HepG2 (cell line): ENCODE results near the gene LRRC45. TPM values are rescaled to one million over a fixed set of nuclear protein-coding genes. Genes with fewer than 3 reads are reported as not detected.
A peak's percentile ranks its signal among the peaks of the same experiment; 100 is the strongest.

Experiments
- CBFB ChIP-seq: sonication (generic); formaldehyde crosslinking; IDR thresholded peaks from 2 replicates; pipeline ENCODE4 v1.4.0; 2020; ENCODE audit warnings: missing genetic modification reagents
- HES4 ChIP-seq: sonication (generic); formaldehyde crosslinking; IDR thresholded peaks from 2 replicates; pipeline ENCODE4 v1.9.0; 2021; ENCODE audit warnings: mild to moderate bottlenecking, missing genetic modification reagents, borderline replicate concordance
- HMGA1 ChIP-seq: sonication (generic); formaldehyde crosslinking; conservative IDR thresholded peaks from 2 replicates; pipeline ENCODE4 v1.4.0; 2020; ENCODE audit warnings: missing genetic modification reagents
- HNRNPL ChIP-seq: fragments of 200-400 bp; formaldehyde crosslinking; IDR thresholded peaks from 2 replicates; pipeline ENCODE4 v1.6.1; 2017; ENCODE audit warnings: mild to moderate bottlenecking, low read depth, low read length
- HOXD1 ChIP-seq: sonication (generic); formaldehyde crosslinking; IDR thresholded peaks from 2 replicates; pipeline ENCODE4 v1.5.0; 2020; ENCODE audit warnings: missing genetic modification reagents
- IRF2 ChIP-seq: IDR thresholded peaks from 2 replicates; pipeline ENCODE4 v1.6.1; 2018; ENCODE audit warnings: missing genetic modification reagents, missing compliant biosample characterization
- NR2F1 ChIP-seq, 2 experiments: fragments of 450-650 bp in 1 of 2; formaldehyde crosslinking in 1 of 2; IDR thresholded peaks; 2 replicates each; pipeline versions ENCODE4 v1.5.0 to v1.6.1; 2016 to 2020; ENCODE audit warnings: mild to moderate bottlenecking in 1 of 2, missing compliant biosample characterization in 1 of 2, missing genetic modification reagents in 1 of 2, moderate library complexity in 1 of 2
- SP2 ChIP-seq: sonication (generic); formaldehyde crosslinking; IDR thresholded peaks from 2 replicates; pipeline ENCODE4 v1.5.1; 2020; ENCODE audit warnings: mild to moderate bottlenecking, missing genetic modification reagents
- TAF1 ChIP-seq: sonication (generic); formaldehyde crosslinking; IDR thresholded peaks from 2 replicates; pipeline ENCODE4 v1.4.0; 2020; ENCODE audit warnings: missing genetic modification reagents
- ZBTB8A ChIP-seq: sonication (generic); formaldehyde crosslinking; IDR thresholded peaks from 2 replicates; pipeline ENCODE4 v1.4.0; 2020; ENCODE audit warnings: mild to moderate bottlenecking, low read depth, missing genetic modification reagents, borderline replicate concordance
- ZFX ChIP-seq: sonication (generic); formaldehyde crosslinking; IDR thresholded peaks from 2 replicates; pipeline ENCODE4 v1.4.0; 2020; ENCODE audit warnings: mild to moderate bottlenecking, low read depth, missing genetic modification reagents, moderate library complexity
- ZMYM2 ChIP-seq: sonication (generic); formaldehyde crosslinking; IDR thresholded peaks from 2 replicates; pipeline ENCODE4 v1.8.0; 2022; ENCODE audit warnings: mild to moderate bottlenecking, missing genetic modification reagents
- ZNF225 ChIP-seq: sonication (generic); formaldehyde crosslinking; IDR thresholded peaks from 2 replicates; pipeline ENCODE4 v1.4.0; 2020; ENCODE audit warnings: mild to moderate bottlenecking, missing genetic modification reagents
- ZNF317 ChIP-seq: sonication (generic); formaldehyde crosslinking; IDR thresholded peaks from 2 replicates; pipeline ENCODE4 v1.5.0; 2020; ENCODE audit warnings: mild to moderate bottlenecking, missing genetic modification reagents
- ZNF451 ChIP-seq: sonication (generic); formaldehyde crosslinking; IDR thresholded peaks from 2 replicates; pipeline ENCODE4 v1.5.0; 2020; ENCODE audit warnings: mild to moderate bottlenecking, missing genetic modification reagents
- ZNF510 ChIP-seq: sonication (generic); formaldehyde crosslinking; IDR thresholded peaks from 2 replicates; pipeline ENCODE4 v1.4.0; 2020; ENCODE audit warnings: low read depth, mild to moderate bottlenecking, missing genetic modification reagents
- ZNF562 ChIP-seq: sonication (generic); formaldehyde crosslinking; IDR thresholded peaks from 2 replicates; pipeline ENCODE4 v1.8.0; 2022; ENCODE audit warnings: missing genetic modification reagents, borderline replicate concordance
- ZNF766 ChIP-seq: sonication (generic); formaldehyde crosslinking; IDR thresholded peaks from 2 replicates; pipeline ENCODE4 v1.5.0; 2020; ENCODE audit warnings: missing genetic modification reagents, borderline replicate concordance
- ZNF841 ChIP-seq: sonication (generic); formaldehyde crosslinking; IDR thresholded peaks from 2 replicates; pipeline ENCODE4 v1.8.1; 2023; ENCODE audit warnings: missing genetic modification reagents, borderline replicate concordance
- polyA plus RNA-seq, 8 experiments: library from polyadenylated mRNA; depleted of rRNA in 3 of 8; stranded (reverse) in 7 of 8; unstranded in 1 of 8; fragments of >200 nt; fragmentation: Illumina TruSeq in 4 of 8; extraction: Trizol in 4 of 8; gene quantifications; 2 replicates each; pipeline versions ENCODE4 v1.2.1 to v1.2.3, GENCODE V29; 2011 to 2016; ENCODE audit warnings: low read depth in 4 of 8, missing spikeins in 1 of 8, mixed read lengths in 1 of 8; ENCODE audit not compliant: insufficient read depth in 1 of 8
- total RNA-seq, 5 experiments: library from RNA; depleted of rRNA; stranded (reverse); fragments of >200 nt; fragmentation: Illumina TruSeq; extraction: Trizol; gene quantifications; 2 replicates each; pipeline ENCODE4 v1.2.3, GENCODE V29; 2016; ENCODE audit warnings: low read depth in 1 of 5
- TF ChIP-seq, protein P1 (sequence below): sonication (generic); formaldehyde crosslinking; IDR thresholded peaks from 2 replicates; pipeline ENCODE4 v1.8.1; 2023; ENCODE audit warnings: missing genetic modification reagents, mild to moderate bottlenecking, borderline replicate concordance
- TF ChIP-seq, protein P2 (sequence below): sonication (generic); formaldehyde crosslinking; IDR thresholded peaks from 2 replicates; pipeline ENCODE4 v1.4.0; 2020; ENCODE audit warnings: missing genetic modification reagents
- TF ChIP-seq, protein P3 (sequence below): sonication (generic); formaldehyde crosslinking; IDR thresholded peaks from 2 replicates; pipeline ENCODE4 v1.4.0; 2020; ENCODE audit warnings: missing genetic modification reagents, low read depth, mild to moderate bottlenecking, borderline replicate concordance
- TF ChIP-seq, protein P4 (sequence below): fragments of 450-650 bp; IDR thresholded peaks from 2 replicates; pipeline ENCODE4 v1.6.1; 2017; ENCODE audit warnings: mild to moderate bottlenecking
- TF ChIP-seq, protein P5 (sequence below): IDR thresholded peaks from 2 replicates; pipeline ENCODE4 v1.6.1; 2016; ENCODE audit warnings: low read depth, borderline replicate concordance

The LRRC45 gene
- total and polyA plus RNA-seq, 2 of the 13 experiments (the other 11 are each of a cell fraction or from before 2014, with no cell fraction given), result 11.6 to 48.1 TPM

DNA sequence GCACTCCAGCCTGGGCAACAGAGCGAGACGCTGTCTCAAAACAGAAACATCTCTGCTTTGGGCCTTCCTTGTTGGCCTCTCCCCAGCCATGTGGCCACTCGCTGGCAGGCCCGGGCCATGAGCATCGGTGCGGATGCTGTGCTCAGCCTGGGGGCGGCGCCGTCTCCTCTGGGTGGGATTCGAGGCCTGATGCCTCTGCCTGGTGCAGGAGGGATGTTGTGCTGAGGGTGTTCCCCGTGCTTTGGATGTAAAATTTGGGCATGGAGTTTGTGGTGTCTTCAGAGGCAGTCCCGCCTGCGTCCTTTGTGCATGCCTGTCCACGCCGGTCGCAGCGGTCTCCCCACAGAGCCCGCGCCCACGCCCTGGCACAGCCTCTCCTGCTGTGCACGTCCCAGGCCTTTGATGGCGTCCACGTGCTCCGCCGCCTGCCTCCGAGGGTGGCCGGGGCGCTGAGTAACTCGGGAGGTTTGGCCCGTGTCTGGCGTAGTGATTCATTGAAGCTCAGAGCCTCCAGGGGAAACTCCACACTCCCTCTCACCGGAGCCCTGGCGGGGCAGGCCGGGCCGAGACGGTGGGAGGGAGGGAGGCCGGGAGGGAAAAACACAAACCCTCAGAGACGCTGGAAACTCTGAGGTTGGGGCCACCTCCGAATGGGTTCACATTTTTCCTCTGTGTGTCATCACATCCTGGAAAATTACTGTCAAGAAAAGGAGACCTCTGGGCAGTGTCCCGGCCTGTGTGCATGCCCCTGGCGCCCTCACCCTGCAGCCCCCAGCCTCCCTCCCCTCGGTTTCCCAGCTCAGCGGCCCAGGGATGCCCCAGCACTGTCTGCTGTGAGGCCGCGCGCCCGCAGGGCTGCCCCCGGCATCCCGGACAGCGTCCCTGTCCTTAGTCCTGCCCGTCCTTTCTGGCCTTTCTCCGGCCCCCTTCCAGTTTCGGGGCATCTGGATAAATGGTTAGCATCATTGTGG lies 19.4 kb upstream of the LRRC45 start (continued):
- TF ChIP-seq HES4 (CRISPR knock-in tag) (0 out of 2 replicates have a peak, but pooled peaks have one; percentile 17), HNRNPL (peak; percentile 94), ZMYM2 (peak; percentile 86; the same call in 1 of the 2 replicates), CBFB (CRISPR knock-in tag) (peak; percentile 26; the same call in 1 of the 2 replicates), HMGA1 (no peak), ZNF841 (no peak), TAF1 (CRISPR knock-in tag) (peak; percentile 61), IRF2 (CRISPR knock-in tag) (peak; percentile 73; the same call in 1 of the 2 replicates), ZFX (CRISPR knock-in tag) (peak; percentile 89), ZNF317 (CRISPR knock-in tag) (no peak), ZNF562 (CRISPR knock-in tag) (no peak), HOXD1 (CRISPR knock-in tag) (no peak; the same call in none of the 2 replicates), ZBTB8A (no peak; the same call in 1 of the 2 replicates), SP2 (CRISPR knock-in tag) (no peak), ZNF451 (0 out of 2 replicates have a peak, but pooled peaks have one; percentile 69), ZNF766 (CRISPR knock-in tag) (peak; percentile 63; the same call in 1 of the 2 replicates), NR2F1 (CRISPR knock-in tag; IDR thresholded peaks at IDR 0.05) (no peak; a peak in 1 of 4 replicates), ZNF225 (CRISPR knock-in tag) (peak; percentile 88), ZNF510 (CRISPR knock-in tag) (peak; percentile 81; the same call in 1 of the 2 replicates)
- TF ChIP-seq, protein P1, sequence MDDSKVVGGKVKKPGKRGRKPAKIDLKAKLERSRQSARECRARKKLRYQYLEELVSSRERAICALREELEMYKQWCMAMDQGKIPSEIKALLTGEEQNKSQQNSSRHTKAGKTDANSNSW (CRISPR knock-in tag), result no peak; the same call in 1 of the 2 replicates
- TF ChIP-seq, protein P2, sequence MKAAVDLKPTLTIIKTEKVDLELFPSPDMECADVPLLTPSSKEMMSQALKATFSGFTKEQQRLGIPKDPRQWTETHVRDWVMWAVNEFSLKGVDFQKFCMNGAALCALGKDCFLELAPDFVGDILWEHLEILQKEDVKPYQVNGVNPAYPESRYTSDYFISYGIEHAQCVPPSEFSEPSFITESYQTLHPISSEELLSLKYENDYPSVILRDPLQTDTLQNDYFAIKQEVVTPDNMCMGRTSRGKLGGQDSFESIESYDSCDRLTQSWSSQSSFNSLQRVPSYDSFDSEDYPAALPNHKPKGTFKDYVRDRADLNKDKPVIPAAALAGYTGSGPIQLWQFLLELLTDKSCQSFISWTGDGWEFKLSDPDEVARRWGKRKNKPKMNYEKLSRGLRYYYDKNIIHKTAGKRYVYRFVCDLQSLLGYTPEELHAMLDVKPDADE (CRISPR knock-in tag), result 0 out of 2 replicates have a peak, but pooled peaks have one; percentile 31
- TF ChIP-seq, protein P3, sequence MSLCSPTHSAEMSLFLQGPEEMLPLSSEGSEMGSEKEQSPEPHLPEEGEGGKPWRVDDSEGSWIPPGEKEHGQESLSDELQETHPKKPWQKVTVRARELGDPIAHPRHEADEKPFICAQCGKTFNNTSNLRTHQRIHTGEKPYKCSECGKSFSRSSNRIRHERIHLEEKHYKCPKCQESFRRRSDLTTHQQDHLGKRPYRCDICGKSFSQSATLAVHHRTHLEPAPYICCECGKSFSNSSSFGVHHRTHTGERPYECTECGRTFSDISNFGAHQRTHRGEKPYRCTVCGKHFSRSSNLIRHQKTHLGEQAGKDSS (CRISPR knock-in tag), result peak; percentile 85
- TF ChIP-seq, protein P4, sequence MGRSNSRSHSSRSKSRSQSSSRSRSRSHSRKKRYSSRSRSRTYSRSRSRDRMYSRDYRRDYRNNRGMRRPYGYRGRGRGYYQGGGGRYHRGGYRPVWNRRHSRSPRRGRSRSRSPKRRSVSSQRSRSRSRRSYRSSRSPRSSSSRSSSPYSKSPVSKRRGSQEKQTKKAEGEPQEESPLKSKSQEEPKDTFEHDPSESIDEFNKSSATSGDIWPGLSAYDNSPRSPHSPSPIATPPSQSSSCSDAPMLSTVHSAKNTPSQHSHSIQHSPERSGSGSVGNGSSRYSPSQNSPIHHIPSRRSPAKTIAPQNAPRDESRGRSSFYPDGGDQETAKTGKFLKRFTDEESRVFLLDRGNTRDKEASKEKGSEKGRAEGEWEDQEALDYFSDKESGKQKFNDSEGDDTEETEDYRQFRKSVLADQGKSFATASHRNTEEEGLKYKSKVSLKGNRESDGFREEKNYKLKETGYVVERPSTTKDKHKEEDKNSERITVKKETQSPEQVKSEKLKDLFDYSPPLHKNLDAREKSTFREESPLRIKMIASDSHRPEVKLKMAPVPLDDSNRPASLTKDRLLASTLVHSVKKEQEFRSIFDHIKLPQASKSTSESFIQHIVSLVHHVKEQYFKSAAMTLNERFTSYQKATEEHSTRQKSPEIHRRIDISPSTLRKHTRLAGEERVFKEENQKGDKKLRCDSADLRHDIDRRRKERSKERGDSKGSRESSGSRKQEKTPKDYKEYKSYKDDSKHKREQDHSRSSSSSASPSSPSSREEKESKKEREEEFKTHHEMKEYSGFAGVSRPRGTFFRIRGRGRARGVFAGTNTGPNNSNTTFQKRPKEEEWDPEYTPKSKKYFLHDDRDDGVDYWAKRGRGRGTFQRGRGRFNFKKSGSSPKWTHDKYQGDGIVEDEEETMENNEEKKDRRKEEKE, result no peak
- TF ChIP-seq, protein P5, sequence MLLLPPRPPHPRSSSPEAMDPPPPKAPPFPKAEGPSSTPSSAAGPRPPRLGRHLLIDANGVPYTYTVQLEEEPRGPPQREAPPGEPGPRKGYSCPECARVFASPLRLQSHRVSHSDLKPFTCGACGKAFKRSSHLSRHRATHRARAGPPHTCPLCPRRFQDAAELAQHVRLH (CRISPR knock-in tag), result peak; percentile 43; the same call in 1 of the 2 replicates
